OCI-LY1 (cell line): ENCODE measurements around the gene CTSV.
"Not testable (repeated sequence)": the region's sequence is repeated elsewhere in the genome, so short reads cannot be mapped to it uniquely, and the experiment has no call there.

Experiments
- CTCF ChIP-seq: fragments of 200-600 bp; sonication (generic), shearing (Covaris generic); IDR thresholded peaks from 2 replicates; pipeline ENCODE4 v1.5.1; 2017; ENCODE audit warnings: mild to moderate bottlenecking, antibody characterized with exemption, low read length, moderate library complexity, mixed read lengths
- EZH2 ChIP-seq: fragments of 200-600 bp; sonication (generic), shearing (Covaris generic); IDR thresholded peaks from 2 replicates; pipeline ENCODE4 v1.8.0; 2017; ENCODE audit warnings: borderline replicate concordance, mixed run types, mild to moderate bottlenecking, antibody characterized with exemption, low read length, moderate library complexity, mixed read lengths

- not testable (repeated sequence) for TF ChIP-seq CTCF, EZH2
Observed at GRCh38 chr9:97070325-97070724, 31.4 kb upstream of the CTSV start.
